SK-N-MC (cell line): Measurements from ENCODE around the gene ACOXL.

Source experiments
- EZH2 ChIP-seq: fragments of 200-600 bp; sonication (generic); IDR thresholded peaks from one replicate; pipeline ENCODE4 v1.6.1; 2017; ENCODE audit warnings: antibody characterized with exemption
- POLR2AphosphoS5 ChIP-seq: IDR thresholded peaks from 2 replicates; pipeline ENCODE4 v1.6.1; 2012; ENCODE audit warnings: mild to moderate bottlenecking, low read depth, low read length, borderline replicate concordance

DNA sequence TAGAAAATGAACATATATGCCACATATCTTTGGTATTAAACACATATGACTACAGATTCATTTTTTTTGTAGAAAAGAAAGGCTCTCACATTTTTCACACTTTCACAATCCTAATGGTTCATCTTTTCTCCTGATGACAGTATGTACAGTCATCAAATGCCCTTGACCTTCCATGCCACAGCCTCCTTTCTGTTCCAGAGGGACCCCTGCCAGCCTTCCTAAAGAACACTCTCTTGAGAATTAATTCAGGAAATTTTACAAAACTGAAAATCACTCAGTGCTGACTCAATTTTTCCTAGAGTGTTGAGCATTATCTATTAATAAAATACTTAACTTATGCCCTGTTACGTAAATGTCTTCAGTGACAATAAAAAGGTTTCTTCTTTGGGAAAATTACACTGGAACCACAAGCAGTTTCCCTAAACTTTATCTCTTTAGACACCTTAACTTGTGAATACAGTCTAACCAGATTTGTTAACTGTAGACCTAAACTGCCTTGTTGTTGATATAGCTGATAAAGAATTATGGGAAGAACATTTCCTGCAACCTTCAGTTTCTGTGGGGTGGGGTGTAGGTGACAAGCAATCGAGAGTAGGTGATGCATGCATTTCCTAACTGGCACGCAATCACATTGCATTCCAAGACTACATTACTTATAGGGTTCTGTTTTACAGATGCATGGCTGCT is 15.3 kb upstream of the ACOXL start:
- TF ChIP-seq POLR2AphosphoS5: no peak
- TF ChIP-seq EZH2: no peak
